SK-N-MC (cell line): ENCODE data around the gene UBL5.

Source experiments
- EZH2 ChIP-seq: fragments of 200-600 bp; sonication (generic); IDR thresholded peaks from one replicate; pipeline ENCODE4 v1.6.1; 2017; ENCODE audit warnings: antibody characterized with exemption
- FOXP2 ChIP-seq: optimal IDR thresholded peaks from 2 replicates; pipeline ENCODE3; 2011; ENCODE audit warnings: mild to moderate bottlenecking, moderate library complexity; ENCODE audit not compliant: insufficient read depth; ENCODE audit errors: extremely low read length, control extremely low read depth
- POLR2AphosphoS5 ChIP-seq: IDR thresholded peaks from 2 replicates; pipeline ENCODE4 v1.6.1; 2012; ENCODE audit warnings: mild to moderate bottlenecking, low read depth, low read length, borderline replicate concordance

GRCh38 chr19:9836021-9836420, 8.3 kb downstream of the UBL5 start:
- TF ChIP-seq EZH2: no peak
- no peak for TF ChIP-seq POLR2AphosphoS5
- TF ChIP-seq FOXP2: no peak
